H9 (cell line): Measurements from ENCODE around the gene IMPDH1. TPM values are rescaled to one million over a fixed set of nuclear protein-coding genes. Genes with fewer than 3 reads are reported as not detected.

Source experiments
- DNase-seq: peaks from one replicate; pipeline ENCODE4 v3.0.0-alpha.2; 2017
- H2AFZ ChIP-seq: one replicate; pipeline ENCODE4 v1.6.1; 2013; ENCODE audit warnings: mild to moderate bottlenecking, low read length, control low read depth, moderate library complexity
- H2AK5ac ChIP-seq: 2 replicates; pipeline ENCODE4 v1.6.1; 2013; ENCODE audit warnings: low read length, control low read depth, mixed read lengths; ENCODE audit not compliant: insufficient read length
- H2BK120ac ChIP-seq: one replicate; pipeline ENCODE4 v1.6.1; 2013; ENCODE audit warnings: low read depth, mild to moderate bottlenecking, low read length, control low read depth, inconsistent platforms; ENCODE audit not compliant: poor library complexity, severe bottlenecking
- H2BK12ac ChIP-seq: 2 replicates; pipeline ENCODE4 v1.6.1; 2013; ENCODE audit warnings: low read length, control low read depth, mixed read lengths, low read depth; ENCODE audit not compliant: insufficient read length
- H2BK15ac ChIP-seq: 2 replicates; pipeline ENCODE4 v1.6.1; 2013; ENCODE audit warnings: low read depth, low read length, control low read depth
- H2BK20ac ChIP-seq: one replicate; pipeline ENCODE4 v1.6.1; 2013; ENCODE audit warnings: low read depth, mild to moderate bottlenecking, low read length, control low read depth, inconsistent platforms; ENCODE audit not compliant: poor library complexity, severe bottlenecking
- H2BK5ac ChIP-seq: 2 replicates; pipeline ENCODE4 v1.6.1; 2013; ENCODE audit warnings: low read length, control low read depth, mixed read lengths; ENCODE audit not compliant: insufficient read length
- H3K14ac ChIP-seq: 2 replicates; pipeline ENCODE4 v1.6.1; 2013; ENCODE audit warnings: low read length, control low read depth; ENCODE audit not compliant: insufficient read depth
- H3K18ac ChIP-seq: 2 replicates; pipeline ENCODE4 v1.6.1; 2013; ENCODE audit warnings: low read depth, mild to moderate bottlenecking, mixed read lengths, low read length, control low read depth; ENCODE audit not compliant: insufficient read length
- H3K23ac ChIP-seq: 2 replicates; pipeline ENCODE4 v1.6.1; 2013; ENCODE audit warnings: low read length, control low read depth, mixed read lengths, low read depth; ENCODE audit not compliant: insufficient read length
- H3K23me2 ChIP-seq: 2 replicates; pipeline ENCODE4 v1.6.1; 2013; ENCODE audit warnings: low read depth, mild to moderate bottlenecking, mixed read lengths, low read length, control low read depth; ENCODE audit not compliant: insufficient read length, poor library complexity, severe bottlenecking
- H3K27ac ChIP-seq: 2 replicates; pipeline ENCODE4 v1.5.1; 2013; ENCODE audit warnings: low read length, control low read depth, mixed read lengths, low read depth; ENCODE audit not compliant: insufficient read length
- H3K27me3 ChIP-seq: 2 replicates; pipeline ENCODE4 v1.6.1; 2013; ENCODE audit warnings: low read length, control low read depth, inconsistent platforms; ENCODE audit not compliant: insufficient read depth
- H3K4ac ChIP-seq: 2 replicates; pipeline ENCODE4 v1.6.1; 2013; ENCODE audit warnings: low read depth, mild to moderate bottlenecking, control low read depth, inconsistent platforms, low read length, moderate library complexity
- H3K4me1 ChIP-seq: 2 replicates; pipeline ENCODE4 v1.6.1; 2013; ENCODE audit warnings: low read length, control low read depth, inconsistent platforms; ENCODE audit not compliant: insufficient read depth
- H3K4me2 ChIP-seq: 2 replicates; pipeline ENCODE4 v1.6.1; 2013; ENCODE audit warnings: low read length, control low read depth, mixed read lengths; ENCODE audit not compliant: insufficient read length, insufficient read depth
- H3K56ac ChIP-seq: 2 replicates; pipeline ENCODE4 v1.6.1; 2013; ENCODE audit warnings: low read depth, mild to moderate bottlenecking, mixed read lengths, low read length, control low read depth; ENCODE audit not compliant: insufficient read length
- H3K79me1 ChIP-seq: 2 replicates; pipeline ENCODE4 v1.6.1; 2013; ENCODE audit warnings: low read depth, mild to moderate bottlenecking, moderate library complexity, low read length, control low read depth, inconsistent platforms; ENCODE audit not compliant: insufficient read depth, poor library complexity, severe bottlenecking
- H3K79me2 ChIP-seq: 2 replicates; pipeline ENCODE4 v1.6.1; 2013; ENCODE audit warnings: low read length, control low read depth, inconsistent platforms; ENCODE audit not compliant: insufficient read depth
- H3K9ac ChIP-seq: 2 replicates; pipeline ENCODE4 v1.6.1; 2013; ENCODE audit warnings: low read length, control low read depth, mixed read lengths; ENCODE audit not compliant: insufficient read length; ENCODE audit errors: extremely low read depth
- H3K9me3 ChIP-seq: one replicate; pipeline ENCODE4 v1.6.1; 2013; ENCODE audit warnings: low read depth, low read length, inconsistent platforms; ENCODE audit not compliant: control insufficient read depth
- H3T11ph ChIP-seq: one replicate; pipeline ENCODE4 v1.6.1; 2013; ENCODE audit warnings: mild to moderate bottlenecking, low read length, control low read depth, inconsistent platforms
- H4K20me1 ChIP-seq: one replicate; pipeline ENCODE4 v1.6.1; 2013; ENCODE audit not compliant: control insufficient read depth, insufficient read length, insufficient read depth
- H4K5ac ChIP-seq: 2 replicates; pipeline ENCODE4 v1.6.1; 2013; ENCODE audit warnings: low read depth, mild to moderate bottlenecking, mixed read lengths, low read length, control low read depth; ENCODE audit not compliant: insufficient read length
- H4K8ac ChIP-seq: replicated peaks from 2 replicates; pipeline ENCODE4 v1.6.1; 2013; ENCODE audit warnings: low read length, control low read depth, mixed read lengths, low read depth; ENCODE audit not compliant: insufficient read length
- H4K91ac ChIP-seq: 2 replicates; pipeline ENCODE4 v1.6.1; 2013; ENCODE audit warnings: low read depth, mild to moderate bottlenecking, moderate library complexity, mixed read lengths, low read length, control low read depth; ENCODE audit not compliant: insufficient read length
- H3K27ac Mint-ChIP-seq, 3 experiments: 2 replicates in 2 of 3; 3 replicates in 1 of 3; pipeline ENCODE4 v1.8.0; 2020 to 2021; ENCODE audit warnings: mixed read lengths in 3 of 3, mild to moderate bottlenecking in 1 of 3, moderate library complexity in 1 of 3
- H3K27me3 Mint-ChIP-seq: 2 replicates; pipeline ENCODE4 v1.8.0; 2021; ENCODE audit warnings: low read depth, mild to moderate bottlenecking, moderate library complexity, mixed read lengths
- H3K36me3 Mint-ChIP-seq, 3 experiments: 2 replicates in 2 of 3; 3 replicates in 1 of 3; pipeline ENCODE4 v1.8.0; 2020 to 2021; ENCODE audit warnings: low read depth in 3 of 3, mixed read lengths in 3 of 3; ENCODE audit not compliant: insufficient read depth in 1 of 3
- H3K4me1 Mint-ChIP-seq, 2 experiments: 2 replicates each; pipeline ENCODE4 v1.8.0; 2020; ENCODE audit warnings: mixed read lengths in 2 of 2
- H3K4me3 Mint-ChIP-seq, 2 experiments: 2 replicates in 1 of 2; 3 replicates in 1 of 2; pipeline ENCODE4 v1.8.0; 2020 to 2021; ENCODE audit warnings: mild to moderate bottlenecking in 2 of 2, mixed read lengths in 2 of 2, moderate library complexity in 1 of 2
- H3K9me3 Mint-ChIP-seq, 2 experiments: 2 replicates in 1 of 2; 3 replicates in 1 of 2; pipeline ENCODE4 v1.8.0; 2020; ENCODE audit warnings: mild to moderate bottlenecking in 2 of 2, mixed read lengths in 2 of 2, moderate library complexity in 1 of 2
- WGBS: extraction: QIAGEN DNeasy Blood & Tissue Kit; methylation state at CpG from one replicate; pipeline ENCODE4 v1.1.7; 2013; ENCODE audit warnings: missing lambda C conversion rate, low lambda C conversion rate, mixed read lengths; ENCODE audit not compliant: insufficient read length; ENCODE audit errors: extremely low coverage; 5-methylcytosine and 5-hydroxymethylcytosine counted together
- total RNA-seq: library from RNA; stranded (reverse); gene quantifications from 2 replicates; pipeline ENCODE4 v1.2.1, GENCODE V29; 2021
- TF ChIP-seq, protein P1 (sequence below): fragments of 200-600 bp; sonication (generic); conservative IDR thresholded peaks from 3 replicates; pipeline ENCODE4 v1.8.0; 2021; ENCODE audit warnings: antibody characterized with exemption, mild to moderate bottlenecking

IMPDH1 gene
- total RNA-seq, 1 experiment from 2014 or later, result 35.2 TPM

DNA sequence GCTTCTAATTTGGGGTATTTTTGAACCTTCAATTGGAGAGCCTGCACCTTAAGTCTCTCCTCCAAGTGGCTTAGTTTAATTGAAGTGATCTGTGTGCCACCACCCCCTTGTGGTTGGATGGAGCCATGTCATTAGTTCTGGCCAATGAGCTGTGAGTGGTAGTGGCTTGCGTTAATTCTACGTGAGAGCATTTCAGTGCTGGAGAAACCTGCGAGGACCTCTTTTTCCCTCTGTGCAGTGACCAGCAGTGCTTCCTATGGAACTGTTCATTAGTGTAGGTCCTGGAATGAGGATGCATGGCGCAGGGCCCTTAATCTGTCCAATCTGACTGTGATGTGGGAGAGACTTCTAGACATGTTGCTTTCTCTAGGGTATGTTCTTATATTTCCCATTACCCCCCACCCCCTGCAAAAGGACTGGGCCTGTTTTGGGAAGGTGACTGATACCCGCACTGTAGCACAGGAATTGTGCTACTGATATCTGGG lies 49.7 kb upstream of the IMPDH1 start:
- no peak overlapping the region for H3K27ac ChIP-seq
- H2BK120ac ChIP-seq, result no peak overlapping the region
- no peak overlapping the region for H4K8ac ChIP-seq
- H3K4me3 Mint-ChIP-seq, result no peak overlapping the region
- peaks cover 9% of the 10 kb centered on the region; the same call in 1 of the 2 replicates for H3K79me2 ChIP-seq
- TF ChIP-seq, protein P1, sequence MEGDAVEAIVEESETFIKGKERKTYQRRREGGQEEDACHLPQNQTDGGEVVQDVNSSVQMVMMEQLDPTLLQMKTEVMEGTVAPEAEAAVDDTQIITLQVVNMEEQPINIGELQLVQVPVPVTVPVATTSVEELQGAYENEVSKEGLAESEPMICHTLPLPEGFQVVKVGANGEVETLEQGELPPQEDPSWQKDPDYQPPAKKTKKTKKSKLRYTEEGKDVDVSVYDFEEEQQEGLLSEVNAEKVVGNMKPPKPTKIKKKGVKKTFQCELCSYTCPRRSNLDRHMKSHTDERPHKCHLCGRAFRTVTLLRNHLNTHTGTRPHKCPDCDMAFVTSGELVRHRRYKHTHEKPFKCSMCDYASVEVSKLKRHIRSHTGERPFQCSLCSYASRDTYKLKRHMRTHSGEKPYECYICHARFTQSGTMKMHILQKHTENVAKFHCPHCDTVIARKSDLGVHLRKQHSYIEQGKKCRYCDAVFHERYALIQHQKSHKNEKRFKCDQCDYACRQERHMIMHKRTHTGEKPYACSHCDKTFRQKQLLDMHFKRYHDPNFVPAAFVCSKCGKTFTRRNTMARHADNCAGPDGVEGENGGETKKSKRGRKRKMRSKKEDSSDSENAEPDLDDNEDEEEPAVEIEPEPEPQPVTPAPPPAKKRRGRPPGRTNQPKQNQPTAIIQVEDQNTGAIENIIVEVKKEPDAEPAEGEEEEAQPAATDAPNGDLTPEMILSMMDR, result peak; percentile 83
- no peak overlapping the region for H4K91ac ChIP-seq
- H4K20me1 ChIP-seq, result no peaks in the 10 kb centered on the region
- H3K27ac Mint-ChIP-seq, result peak overlapping the region in 1 of 3 experiments; percentile 56; a peak in 2 of 7 replicates
- peaks cover 27 to 50% (median 36%) of the 10 kb centered on the region in 3 experiments for H3K36me3 Mint-ChIP-seq
- no peak overlapping the region for H2BK15ac ChIP-seq
- no peak overlapping the region for H3T11ph ChIP-seq
- no peak overlapping the region for H3K9ac ChIP-seq
- no peak overlapping the region for H2AFZ ChIP-seq
- H3K27me3 Mint-ChIP-seq, result no peaks in the 10 kb centered on the region; the same call in 1 of the 2 replicates
- H3K4me1 Mint-ChIP-seq, result peaks cover 36 to 45% of the 10 kb centered on the region in 2 experiments
- H3K4me1 ChIP-seq, result no peaks in the 10 kb centered on the region
- H2AK5ac ChIP-seq, result no peak overlapping the region
- H4K5ac ChIP-seq, result no peak overlapping the region
- DNase-seq, result peak; percentile 76
- no peaks in the 10 kb centered on the region for H3K9me3 ChIP-seq
- H2BK20ac ChIP-seq, result no peak overlapping the region
- no peak overlapping the region for H3K4me2 ChIP-seq
- no peak overlapping the region for H3K18ac ChIP-seq
- no peak overlapping the region for H3K23ac ChIP-seq
- no peak overlapping the region for H2BK12ac ChIP-seq
- peaks cover 10 to 14% of the 10 kb centered on the region in 2 experiments for H3K9me3 Mint-ChIP-seq
- no CpG with 5 or more reads among the region's 5 CpGs for WGBS
- H3K27me3 ChIP-seq, result no peaks in the 10 kb centered on the region
- H2BK5ac ChIP-seq, result no peak overlapping the region
- H3K14ac ChIP-seq, result no peak overlapping the region
- H3K23me2 ChIP-seq, result peaks cover 6% of the 10 kb centered on the region
- H3K79me1 ChIP-seq, result no peaks in the 10 kb centered on the region
- H3K4ac ChIP-seq, result no peak overlapping the region
- H3K56ac ChIP-seq, result no peak overlapping the region
